ENCODE data around the gene LRG1.

GRCh38 chr19:4557144-4557970 lies 17.5 kb upstream of the LRG1 start:
- TF ChIP-seq CTCF (IDR thresholded peaks at IDR 0.05 in 8 of 11, conservative IDR thresholded peaks at IDR 0.05 in 3 of 11) (peak in 6 of 11 experiments; percentile 8 to 49 (median 19)), POLR2A (IDR thresholded peaks at IDR 0.05) (no peak)

All from spleen (tissue), 7 donors.